ENCODE results near the gene TPP1.

TPP1 gene

GRCh38 chr11:6611092-6611962 lies 7.9 kb downstream of the TPP1 start:
- DNase-seq: peak in 1 of 2 experiments; percentile 18

GRCh38 chr11:6610591-6610990 lies 8.6 kb downstream of the TPP1 start:
- DNase-seq: no peak

- DNase-seq: no peak
Observed at GRCh38 chr11:6609502-6610015, 9.7 kb downstream of the TPP1 start.

GRCh38 chr11:6608726-6609501 lies 10.3 kb downstream of the TPP1 start:
- DNase-seq: no peak

DNA sequence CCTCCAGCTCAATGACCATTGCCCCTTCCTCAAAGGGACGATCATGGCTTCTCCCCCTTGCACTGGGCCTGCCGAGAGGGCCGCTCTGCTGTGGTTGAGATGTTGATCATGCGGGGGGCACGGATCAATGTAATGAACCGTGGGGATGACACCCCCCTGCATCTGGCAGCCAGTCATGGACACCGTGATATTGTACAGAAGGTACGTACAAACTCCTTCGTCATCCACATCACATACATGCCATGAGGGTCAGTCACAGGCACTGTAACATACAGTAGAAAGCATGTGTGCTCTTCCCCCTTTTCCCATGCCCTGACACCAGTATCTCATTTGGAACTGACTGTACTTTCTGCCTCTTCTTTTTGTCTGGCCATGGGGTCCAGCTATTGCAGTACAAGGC lies 11.2 kb downstream of the TPP1 start:
- no peak for DNase-seq

GRCh38 chr11:6607190-6607795 lies 11.9 kb downstream of the TPP1 start:
- DNase-seq: no peak

DNA sequence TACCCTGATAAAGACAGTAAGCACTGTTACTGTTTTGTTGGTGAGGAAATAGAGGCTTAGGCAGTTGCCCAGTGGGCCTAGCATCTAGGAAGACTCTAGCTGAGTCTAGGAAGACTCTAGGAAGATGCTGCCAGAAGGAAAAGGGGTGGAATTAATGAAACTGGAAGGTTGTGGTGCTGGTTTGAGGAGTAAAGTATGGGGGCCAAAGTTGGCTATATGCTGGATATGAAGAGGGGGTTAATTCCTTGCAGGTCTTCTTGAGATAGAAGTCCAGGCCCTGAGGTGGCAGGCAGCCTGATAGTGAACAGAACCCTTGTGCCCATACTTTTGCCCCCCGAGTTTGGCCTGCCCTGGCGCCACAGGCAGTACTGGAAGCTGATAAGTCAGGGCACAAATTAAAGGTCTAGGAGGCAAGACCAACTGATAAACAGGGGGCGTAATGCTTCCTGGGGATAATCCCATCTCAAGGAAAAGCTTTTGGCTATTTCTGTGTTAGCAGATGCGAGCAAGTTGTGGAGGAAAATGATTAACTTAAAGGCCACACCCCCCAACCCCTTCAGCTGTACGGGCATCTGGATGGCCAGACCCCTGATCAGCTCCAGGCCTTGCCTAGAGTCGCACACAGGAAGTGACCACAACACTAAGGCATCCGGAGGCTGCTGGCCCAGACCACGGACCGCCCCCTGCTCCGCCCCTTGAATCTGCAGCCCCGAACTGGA lies 12.6 kb downstream of the TPP1 start:
- DNase-seq: no peak

DNA sequence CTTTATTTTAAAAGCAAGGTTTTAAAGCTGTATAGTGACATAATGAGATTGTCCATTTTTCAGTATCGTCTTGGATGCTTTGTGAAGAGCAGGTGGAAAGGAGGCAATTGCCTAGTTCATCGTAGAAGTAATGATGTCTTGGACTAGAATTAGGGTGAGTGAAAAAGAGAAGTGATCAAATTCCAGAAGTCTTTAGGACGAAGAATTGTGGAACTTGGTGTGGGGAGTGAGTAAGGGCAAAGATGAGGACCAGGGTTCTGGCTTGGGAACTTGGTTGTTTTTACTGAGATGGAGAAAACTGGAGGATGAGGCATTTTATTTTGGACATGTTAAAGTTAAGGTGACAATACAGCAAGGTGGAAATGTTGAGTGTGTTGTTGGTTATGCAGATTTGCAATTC lies 14.4 kb downstream of the TPP1 start:
- DNase-seq: no peak

DNA sequence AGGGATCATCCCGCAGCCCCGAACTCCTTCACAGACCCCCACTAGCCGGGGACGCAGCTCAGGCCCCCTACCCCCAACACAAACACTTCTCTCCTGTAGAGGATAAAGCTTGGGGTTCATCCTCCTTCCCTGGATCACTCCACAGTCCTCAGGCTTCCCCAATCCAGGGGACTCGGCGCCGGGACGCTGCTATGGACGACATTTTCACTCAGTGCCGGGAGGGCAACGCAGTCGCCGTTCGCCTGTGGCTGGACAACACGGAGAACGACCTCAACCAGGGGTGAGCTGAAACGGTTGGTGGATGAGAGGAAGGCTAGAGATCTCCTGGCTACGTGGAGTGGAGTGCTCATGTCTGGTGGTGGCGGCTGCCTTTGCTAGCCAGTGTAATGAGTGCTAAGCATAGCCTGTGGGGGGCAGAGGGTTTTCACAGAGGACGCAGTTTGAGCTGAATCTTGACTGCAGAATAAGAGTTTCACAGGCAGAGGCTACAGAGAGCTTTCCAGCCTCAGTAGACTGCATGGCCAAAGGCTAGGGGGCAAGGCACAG lies 15.1 kb downstream of the TPP1 start:
- peak; percentile 47 to 49 for DNase-seq

DNA sequence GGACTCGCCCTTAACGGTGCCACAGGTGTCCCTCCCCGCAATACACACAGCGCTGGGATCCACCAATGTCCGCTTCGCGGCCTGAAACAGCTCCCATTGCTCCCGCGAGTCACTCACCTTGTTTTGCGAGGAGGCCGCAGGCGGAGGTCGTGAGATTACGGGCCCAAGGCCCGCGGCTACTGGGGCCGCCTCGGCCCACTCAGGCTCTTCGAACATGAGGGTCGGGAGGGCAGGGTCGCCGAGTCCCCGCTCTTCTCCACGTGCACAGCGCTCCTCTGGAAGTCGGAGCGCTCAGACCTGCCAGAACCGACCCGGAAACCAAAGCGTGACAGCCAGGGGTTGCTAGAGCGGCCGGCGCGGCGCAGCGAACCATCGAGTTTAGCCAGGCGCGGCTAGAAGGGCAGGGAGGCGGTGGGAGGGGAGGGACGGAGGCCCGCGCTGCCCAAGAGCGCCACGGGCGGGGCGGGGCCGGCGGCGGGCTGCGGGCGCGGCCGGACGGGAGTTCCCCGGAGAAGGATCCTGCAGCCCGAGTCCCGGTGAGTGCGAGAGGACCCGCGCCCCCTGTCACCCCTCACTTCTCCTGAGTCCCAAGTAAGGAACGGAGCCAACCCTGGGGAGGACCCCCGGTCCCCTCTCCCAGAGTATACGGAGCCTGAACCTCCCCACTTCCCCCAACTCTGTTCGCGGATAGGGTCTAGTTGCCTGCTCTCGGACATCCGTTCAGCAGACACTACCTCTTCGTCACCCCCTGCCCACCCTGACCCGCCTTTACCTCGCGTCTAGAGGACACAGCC lies 15.7 kb downstream of the TPP1 start, which contains the start of the genes ILK and RRP8:
Gene ILK (plus strand): TSS at position 488 of the 794 bp plus-strand sequence. CDS start 498 bp downstream, outside the sequence.
Gene RRP8 (minus strand): TSS at position 330 of the 794 bp plus-strand sequence. CDS start 114 bp downstream, at position 216.
- DNase-seq: peak; percentile 71 to 75

GRCh38 chr11:6602096-6602940 lies 16.9 kb downstream of the TPP1 start:
- no peak for DNase-seq

- DNase-seq: no peak
Observed at GRCh38 chr11:6601041-6601461, 18.2 kb downstream of the TPP1 start.

GRCh38 chr11:6599881-6600390 lies 19.3 kb downstream of the TPP1 start:
- no peak for DNase-seq

GRCh38 chr11:6599449-6599848 lies 19.8 kb downstream of the TPP1 start:
- DNase-seq: no peak

GRCh38 chr11:6598555-6598954 lies 20.7 kb downstream of the TPP1 start:
- DNase-seq: no peak

DNA sequence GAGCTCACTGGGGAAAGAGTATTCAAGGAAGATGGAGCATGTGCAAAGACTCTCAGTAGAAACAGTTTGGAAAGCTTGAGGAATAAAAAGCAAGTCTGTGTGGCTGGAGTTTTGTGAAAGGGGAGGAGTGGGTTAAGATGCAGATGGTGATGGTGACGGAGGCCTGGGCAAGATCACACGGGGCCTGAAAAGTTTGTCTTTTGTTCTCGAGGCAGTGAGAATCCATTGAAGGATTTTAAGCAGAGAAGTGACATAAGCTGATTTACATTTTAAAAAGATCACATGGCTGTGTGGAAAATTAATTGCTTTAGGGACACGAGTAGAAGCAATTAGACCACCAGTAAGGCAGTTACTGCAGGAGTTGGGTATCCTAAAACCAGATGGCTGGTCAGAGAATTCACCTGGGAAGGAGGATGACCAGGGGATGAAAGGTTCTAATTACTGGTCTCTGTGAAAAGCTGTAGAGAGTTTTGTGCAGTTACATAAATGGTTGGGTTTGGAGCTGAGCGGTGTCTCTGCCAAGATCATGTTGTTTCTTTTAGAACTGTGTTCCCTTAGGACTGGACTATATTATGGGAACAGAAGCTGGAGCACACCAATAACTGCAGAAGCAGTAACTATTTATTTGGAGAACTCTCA lies 22.9 kb downstream of the TPP1 start:
- DNase-seq: no peak

- DNase-seq: no peak
Observed at GRCh38 chr11:6594142-6594768, 25.0 kb downstream of the TPP1 start.

DNA sequence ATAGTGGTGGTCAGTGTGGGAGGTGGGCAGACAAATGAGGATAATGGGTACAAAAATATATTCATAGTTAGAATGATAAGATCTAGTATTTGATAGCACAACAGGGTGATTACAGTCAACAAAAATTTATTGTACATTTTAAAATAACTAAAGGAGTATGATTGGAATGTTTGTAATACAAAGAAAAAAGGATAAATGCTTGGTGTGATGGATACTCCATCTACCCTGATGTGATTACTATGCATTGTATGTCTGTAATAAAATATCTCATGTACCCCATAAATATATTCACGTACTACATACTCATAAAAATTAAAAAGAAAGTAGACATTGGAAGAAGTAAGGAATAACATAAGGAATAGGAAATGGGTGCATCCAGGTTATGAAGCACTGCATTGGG lies 31.2 kb downstream of the TPP1 start:
- DNase-seq: no peak

DNA sequence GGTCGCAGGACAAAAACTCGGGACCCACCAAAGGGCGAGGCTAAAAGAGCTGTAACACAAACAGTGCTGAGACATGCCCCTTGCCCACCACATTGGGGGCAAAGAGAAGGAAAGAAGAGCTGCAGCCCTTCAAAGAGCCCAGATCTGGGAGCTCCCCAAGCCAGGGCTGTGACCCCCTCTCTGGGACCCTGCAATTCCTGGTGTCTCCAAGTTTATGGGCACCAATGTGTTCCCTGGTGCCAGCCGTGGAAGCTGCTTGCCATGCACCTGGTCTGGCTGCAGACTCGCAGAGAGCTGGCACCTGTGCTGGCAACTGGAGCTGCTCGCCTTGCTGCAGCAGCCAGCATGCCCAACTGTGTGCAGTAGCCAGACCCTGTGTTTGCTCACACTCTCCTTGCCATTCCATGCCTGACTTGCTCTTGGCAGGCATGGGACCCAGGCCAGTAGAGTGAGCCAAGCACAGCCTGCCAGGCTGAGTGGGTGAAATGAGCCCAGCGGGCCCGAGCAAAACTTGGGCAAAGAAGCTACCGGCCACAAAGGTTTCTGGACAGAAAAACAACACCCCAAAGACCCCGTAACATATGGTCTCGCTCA lies 31.8 kb downstream of the TPP1 start:
- no peak for DNase-seq

All from activated CD4-positive, alpha-beta T cell treated with anti-CD3 and anti-CD28 coated beads, Interleukin-2, amount 50 U/mL, for 4 hours (primary cell).